Measurements from ENCODE around the gene PET100. TPM values are rescaled to one million over a fixed set of nuclear protein-coding genes. Genes with fewer than 3 reads are reported as not detected.

Gene PET100
- polyA plus RNA-seq, 1 donor (not counting 4 experiments of a cell fraction or from before 2014, with no cell fraction given), result 85.8 TPM

- no peak for FAIRE-seq
- H3K4me3 ChIP-seq (ENCODE audit: control insufficient read depth in 2 of 3, extremely low read depth in 1 of 3, insufficient read depth in 2 of 3, low read depth in 1 of 3, low read length in 3 of 3), result peak within 1 kb of the TSS; percentile 73 to 99 (median 83)
- peaks cover 0 to 8% of the 10 kb centered on the region in 2 experiments for H3K36me3 ChIP-seq (ENCODE audit: control insufficient read depth in 2 of 2, extremely low read depth in 1 of 2, insufficient read depth in 2 of 2, low read length in 2 of 2)
- peak within 1 kb of the TSS; percentile 75 for H2AFZ ChIP-seq (ENCODE audit: control insufficient read depth, low read length)
- no peaks in the 10 kb centered on the region for H4K20me1 ChIP-seq (ENCODE audit: control insufficient read depth, extremely low read depth, insufficient read depth, low read length)
- no peak for DNase-seq (ENCODE audit: low read depth, low spot score)
- H3K4me1 ChIP-seq (ENCODE audit: control insufficient read depth, extremely low read depth, insufficient read depth, low read length), result peaks cover 7% of the 10 kb centered on the region
- H3K27ac ChIP-seq (ENCODE audit: control insufficient read depth, insufficient read depth, low read length), result peak within 1 kb of the TSS; percentile 64
- dilution Hi-C loops (cut with MboI; ENCODE audit: extremely low pct_ligation_motif_present, low sequenced_read_pairs), result no loop called here
- H3K9ac ChIP-seq (ENCODE audit: control insufficient read depth, extremely low read depth, insufficient read depth, low read length), result peak within 1 kb of the TSS; percentile 85
- H3K79me2 ChIP-seq (ENCODE audit: control insufficient read depth, insufficient read depth, low read length), result peaks cover 16% of the 10 kb centered on the region
- no peaks in the 10 kb centered on the region for H3K9me1 ChIP-seq (ENCODE audit: control insufficient read depth, extremely low read depth, insufficient read depth, low read length)
- peaks cover 6% of the 10 kb centered on the region for H3K27me3 ChIP-seq (ENCODE audit: control insufficient read depth, extremely low read depth, insufficient read depth, low read length)
- H3K4me2 ChIP-seq (ENCODE audit: control insufficient read depth, extremely low read depth, insufficient read depth, low read depth, low read length), result peak within 1 kb of the TSS; percentile 60
- no peaks in the 10 kb centered on the region for H3K9me3 ChIP-seq (ENCODE audit: control insufficient read depth, low read depth, low read length)
- TF ChIP-seq EZH2 (IDR thresholded peaks at IDR 0.05; ENCODE audit: low read length) (no peak), CTCF (optimal IDR thresholded peaks at IDR 0.05 in 1 of 3, IDR thresholded peaks at IDR 0.05 in 1 of 3, conservative IDR thresholded peaks at IDR 0.05 in 1 of 3; ENCODE audit: extremely low read depth in 1 of 3, insufficient read depth in 2 of 3, low read length in 3 of 3) (peak; percentile 63 to 90 (median 71))
Measured at GRCh38 chr19:7680606-7681339, 51.2 kb downstream of the PET100 start, which contains the start of gene TRAPPC5. Gene TRAPPC5 (plus strand): TSS chr19:7680833. CDS start chr19:7682254, 1,421 bp downstream.

Small RNA genes lying within 50 kb of the gene (small RNA-seq; reads per million reads assigned to genes)
- 0 reads per million in 3 experiments for gene MIR6792 (ENCODE audit: insufficient read length in 3 of 3, low read depth in 3 of 3, low replicate concordance in 1 of 3)

Other genes starting within 250 kb of the PET100 start
- gene PEX11G, start 140.8 kb upstream of the PET100 start, polyA plus RNA-seq, result 1.1 to 2.7 TPM (median 1.3 TPM) in 3 replicates
- 8.5 to 15.9 TPM (median 10.0 TPM) in 3 replicates for gene ZNF358, start 113.7 kb upstream of the PET100 start, polyA plus RNA-seq
- gene MCOLN1, start 107.2 kb upstream of the PET100 start, polyA plus RNA-seq, result 14.0 to 36.0 TPM (median 15.5 TPM) in 3 replicates
- 22.4 to 40.0 TPM (median 33.1 TPM) in 3 replicates for gene PNPLA6, start 94.1 kb upstream of the PET100 start, polyA plus RNA-seq
- 2.4 to 6.1 TPM (median 5.0 TPM) in 3 replicates for gene CAMSAP3, start 33.9 kb upstream of the PET100 start, polyA plus RNA-seq
- 15.6 to 22.9 TPM (median 17.7 TPM) in 3 replicates for gene XAB2, start 248 bp upstream of the PET100 start, polyA plus RNA-seq
- gene PCP2, start 3.9 kb downstream of the PET100 start, polyA plus RNA-seq, result not detected in 3 replicates
- 58.8 to 88.7 TPM (median 63.6 TPM) in 3 replicates for gene STXBP2, start 7.3 kb downstream of the PET100 start, polyA plus RNA-seq
- not detected in 3 replicates for gene RETN, start 39.3 kb downstream of the PET100 start, polyA plus RNA-seq
- gene MCEMP1, start 47.3 kb downstream of the PET100 start, polyA plus RNA-seq, result 0.09 TPM in 1 of 3 replicates, not detected in the others
- gene TRAPPC5, start 51.0 kb downstream of the PET100 start, polyA plus RNA-seq, result 27.7 to 141 TPM (median 54.8 TPM) in 3 replicates
- 0.14 TPM in 1 of 3 replicates, not detected in the others for gene FCER2, start 72.3 kb downstream of the PET100 start, polyA plus RNA-seq
- not detected in 3 replicates for gene CLEC4G, start 102.3 kb downstream of the PET100 start, polyA plus RNA-seq
- gene CD209, start 117.7 kb downstream of the PET100 start, polyA plus RNA-seq, result not detected in 3 replicates
- gene CLEC4M, start 133.4 kb downstream of the PET100 start, polyA plus RNA-seq, result 0.03 TPM in 1 of 3 replicates, not detected in the others
- gene EVI5L, start 200.4 kb downstream of the PET100 start, polyA plus RNA-seq, result 7.5 to 14.8 TPM (median 8.5 TPM) in 3 replicates
- gene PRR36, start 244.6 kb downstream of the PET100 start, polyA plus RNA-seq, result 0.05 TPM in 2 of 3 replicates, not detected in the other